A673 (cell line): ENCODE results near the gene ROBO3.

Experiments
- CTCF ChIP-seq: fragments of 300-800, 200-600 bp; sonication (generic); conservative IDR thresholded peaks from 2 replicates; pipeline ENCODE4 v1.5.1; 2017; ENCODE audit warnings: low read depth, mild to moderate bottlenecking, antibody characterized with exemption, low read length, moderate library complexity, mixed read lengths
- EZH2 ChIP-seq: fragments of 200-600 bp; sonication (generic); IDR thresholded peaks from 2 replicates; pipeline ENCODE4 v1.6.1; 2017; ENCODE audit warnings: borderline replicate concordance, low read depth, mild to moderate bottlenecking, mixed read lengths, antibody characterized with exemption, low read length; ENCODE audit not compliant: poor library complexity, severe bottlenecking

- TF ChIP-seq CTCF (no peak), EZH2 (no peak)
Measured at GRCh38 chr11:124884340-124884739, 19.1 kb downstream of the ROBO3 start.
